Keratinocyte (primary cell): Measurements from ENCODE around the gene PRKCE.

ENCODE experiments used
- EZH2 ChIP-seq: IDR thresholded peaks from one replicate; pipeline ENCODE4 v1.6.1; 2012; ENCODE audit warnings: inconsistent platforms, mild to moderate bottlenecking, low read length, moderate library complexity
- TF ChIP-seq, protein P1 (sequence below), 3 experiments: IDR thresholded peaks in 1 of 3; conservative IDR thresholded peaks in 1 of 3; optimal IDR thresholded peaks in 1 of 3; 2 replicates in 2 of 3; 3 replicates in 1 of 3; pipeline versions ENCODE3 to v1.5.1; 2011; ENCODE audit warnings: low read length in 3 of 3, mild to moderate bottlenecking in 3 of 3, moderate library complexity in 2 of 3, control low read depth in 1 of 3, inconsistent platforms in 1 of 3; ENCODE audit not compliant: insufficient read depth in 2 of 3; ENCODE audit errors: extremely low read depth in 1 of 3

GRCh38 chr2:45797451-45798230 lies 146.2 kb downstream of the PRKCE start:
- TF ChIP-seq, protein P1, sequence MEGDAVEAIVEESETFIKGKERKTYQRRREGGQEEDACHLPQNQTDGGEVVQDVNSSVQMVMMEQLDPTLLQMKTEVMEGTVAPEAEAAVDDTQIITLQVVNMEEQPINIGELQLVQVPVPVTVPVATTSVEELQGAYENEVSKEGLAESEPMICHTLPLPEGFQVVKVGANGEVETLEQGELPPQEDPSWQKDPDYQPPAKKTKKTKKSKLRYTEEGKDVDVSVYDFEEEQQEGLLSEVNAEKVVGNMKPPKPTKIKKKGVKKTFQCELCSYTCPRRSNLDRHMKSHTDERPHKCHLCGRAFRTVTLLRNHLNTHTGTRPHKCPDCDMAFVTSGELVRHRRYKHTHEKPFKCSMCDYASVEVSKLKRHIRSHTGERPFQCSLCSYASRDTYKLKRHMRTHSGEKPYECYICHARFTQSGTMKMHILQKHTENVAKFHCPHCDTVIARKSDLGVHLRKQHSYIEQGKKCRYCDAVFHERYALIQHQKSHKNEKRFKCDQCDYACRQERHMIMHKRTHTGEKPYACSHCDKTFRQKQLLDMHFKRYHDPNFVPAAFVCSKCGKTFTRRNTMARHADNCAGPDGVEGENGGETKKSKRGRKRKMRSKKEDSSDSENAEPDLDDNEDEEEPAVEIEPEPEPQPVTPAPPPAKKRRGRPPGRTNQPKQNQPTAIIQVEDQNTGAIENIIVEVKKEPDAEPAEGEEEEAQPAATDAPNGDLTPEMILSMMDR (optimal IDR thresholded peaks at IDR 0.05 in 1 of 3, IDR thresholded peaks at IDR 0.05 in 1 of 3, conservative IDR thresholded peaks at IDR 0.05 in 1 of 3; ENCODE audit: extremely low read depth in 1 of 3, insufficient read depth in 2 of 3, low read length in 3 of 3): no peak
- no peak for TF ChIP-seq EZH2
